MCF 10A (cell line): ENCODE results near the gene CSMD2. TPM values are rescaled to one million over a fixed set of nuclear protein-coding genes. Genes with fewer than 3 reads are reported as not detected.

Experiments used
- BruUV-seq: library from RNA; stranded (reverse); fragments of 400-500 nt; replicated peaks from 2 replicates; lab custom pipeline; 2021; lab: Mats Ljungman, UMichigan
- CTCF ChIA-PET: fragments of 300-600 bp; sonication (Branson Sonifier 250); formaldehyde crosslinking; extraction: SDS; loops from one replicate; lab custom pipeline; 2021; ENCODE audit warnings: antibody characterized with exemption, inconsistent platforms; lab: Yijun Ruan, JAX
- POLR2A ChIA-PET: fragments of 300-600, 350-650 bp; sonication (Branson Sonifier 250); formaldehyde crosslinking; extraction: SDS; loops from one replicate; lab custom pipeline; 2020; ENCODE audit warnings: antibody characterized with exemption, inconsistent platforms; lab: Yijun Ruan, JAX
- DNase-seq: peaks from one replicate; pipeline ENCODE4 v3.0.0-alpha.2; 2018; ENCODE audit not compliant: unreplicated experiment
- H3K27ac Mint-ChIP-seq: one replicate; pipeline ENCODE4 v1.8.0; 2022; ENCODE audit warnings: mild to moderate bottlenecking, low read depth, mixed read lengths; ENCODE audit not compliant: unreplicated experiment
- H3K27me3 Mint-ChIP-seq: one replicate; pipeline ENCODE4 v1.8.0; 2022; ENCODE audit warnings: mixed read lengths; ENCODE audit not compliant: insufficient read depth, unreplicated experiment
- H3K36me3 Mint-ChIP-seq: one replicate; pipeline ENCODE4 v1.8.0; 2022; ENCODE audit warnings: mild to moderate bottlenecking, moderate library complexity, mixed read lengths; ENCODE audit not compliant: insufficient read depth, unreplicated experiment
- H3K4me1 Mint-ChIP-seq: one replicate; pipeline ENCODE4 v1.8.0; 2022; ENCODE audit warnings: mixed read lengths; ENCODE audit not compliant: insufficient read depth, unreplicated experiment
- H3K4me3 Mint-ChIP-seq: one replicate; pipeline ENCODE4 v1.8.0; 2022; ENCODE audit warnings: mild to moderate bottlenecking, moderate library complexity, mixed read lengths; ENCODE audit not compliant: unreplicated experiment
- H3K9me3 Mint-ChIP-seq: one replicate; pipeline ENCODE4 v1.8.0; 2022; ENCODE audit warnings: mixed read lengths; ENCODE audit not compliant: unreplicated experiment
- intact Hi-C: fragments of 100-400 bp; cut with micrococcal nuclease; formaldehyde crosslinking; loops from 2 replicates; pipeline ENCODE4 v1.14.1; 2022
- total RNA-seq: library from RNA; stranded (reverse); gene quantifications from 2 replicates; pipeline ENCODE4 v1.2.3, GENCODE V29; 2022
- TF ChIP-seq, protein P1 (sequence below): fragments of 200-600 bp; IDR thresholded peaks from one replicate; pipeline ENCODE4 v1.8.0; 2022; ENCODE audit warnings: antibody characterized with exemption, mild to moderate bottlenecking; ENCODE audit not compliant: unreplicated experiment

The CSMD2 gene
- total RNA-seq, 1 experiment from 2014 or later: not detected

- intact Hi-C loops: no loop called here
- CTCF ChIA-PET: interaction anchor here (0.7 to 3.8 kb wide), 2 partner anchors 27 to 1121 kb away, joined by 3 to 14 read pairs; no protein-coding TSS in a partner anchor
Measured at GRCh38 chr1:33660244-33660643, 504.8 kb downstream of the CSMD2 start.

GRCh38 chr1:33659641-33660040 is 505.4 kb downstream of the CSMD2 start:
- intact Hi-C loops: no loop called here
- CTCF ChIA-PET: interaction anchor here (0.7 to 3.8 kb wide), 2 partner anchors 27 to 1122 kb away, joined by 3 to 14 read pairs; no protein-coding TSS in a partner anchor
- POLR2A ChIA-PET: no interaction called here
- no TSS peak for BruUV-seq
- TF ChIP-seq, protein P1, sequence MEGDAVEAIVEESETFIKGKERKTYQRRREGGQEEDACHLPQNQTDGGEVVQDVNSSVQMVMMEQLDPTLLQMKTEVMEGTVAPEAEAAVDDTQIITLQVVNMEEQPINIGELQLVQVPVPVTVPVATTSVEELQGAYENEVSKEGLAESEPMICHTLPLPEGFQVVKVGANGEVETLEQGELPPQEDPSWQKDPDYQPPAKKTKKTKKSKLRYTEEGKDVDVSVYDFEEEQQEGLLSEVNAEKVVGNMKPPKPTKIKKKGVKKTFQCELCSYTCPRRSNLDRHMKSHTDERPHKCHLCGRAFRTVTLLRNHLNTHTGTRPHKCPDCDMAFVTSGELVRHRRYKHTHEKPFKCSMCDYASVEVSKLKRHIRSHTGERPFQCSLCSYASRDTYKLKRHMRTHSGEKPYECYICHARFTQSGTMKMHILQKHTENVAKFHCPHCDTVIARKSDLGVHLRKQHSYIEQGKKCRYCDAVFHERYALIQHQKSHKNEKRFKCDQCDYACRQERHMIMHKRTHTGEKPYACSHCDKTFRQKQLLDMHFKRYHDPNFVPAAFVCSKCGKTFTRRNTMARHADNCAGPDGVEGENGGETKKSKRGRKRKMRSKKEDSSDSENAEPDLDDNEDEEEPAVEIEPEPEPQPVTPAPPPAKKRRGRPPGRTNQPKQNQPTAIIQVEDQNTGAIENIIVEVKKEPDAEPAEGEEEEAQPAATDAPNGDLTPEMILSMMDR: no peak
- DNase-seq: no peak
- Mint-ChIP-seq H3K4me3 (no peak overlapping the region), H3K27ac (no peak overlapping the region), H3K36me3 (no peaks in the 10 kb centered on the region), H3K9me3 (no peaks in the 10 kb centered on the region), H3K27me3 (no peaks in the 10 kb centered on the region), H3K4me1 (no peaks in the 10 kb centered on the region)

More at GRCh38 chr1:33660244-33660643, 504.8 kb downstream of the CSMD2 start:
- H3K9me3 Mint-ChIP-seq: no peaks in the 10 kb centered on the region
- H3K36me3 Mint-ChIP-seq: no peaks in the 10 kb centered on the region
- TF ChIP-seq, protein P1: no peak
- no TSS peak for BruUV-seq
- POLR2A ChIA-PET: no interaction called here
- H3K4me3 Mint-ChIP-seq: no peak overlapping the region
- DNase-seq: no peak
- H3K4me1 Mint-ChIP-seq: no peaks in the 10 kb centered on the region
- H3K27ac Mint-ChIP-seq: no peak overlapping the region
- H3K27me3 Mint-ChIP-seq: peaks cover 1% of the 10 kb centered on the region

DNA sequence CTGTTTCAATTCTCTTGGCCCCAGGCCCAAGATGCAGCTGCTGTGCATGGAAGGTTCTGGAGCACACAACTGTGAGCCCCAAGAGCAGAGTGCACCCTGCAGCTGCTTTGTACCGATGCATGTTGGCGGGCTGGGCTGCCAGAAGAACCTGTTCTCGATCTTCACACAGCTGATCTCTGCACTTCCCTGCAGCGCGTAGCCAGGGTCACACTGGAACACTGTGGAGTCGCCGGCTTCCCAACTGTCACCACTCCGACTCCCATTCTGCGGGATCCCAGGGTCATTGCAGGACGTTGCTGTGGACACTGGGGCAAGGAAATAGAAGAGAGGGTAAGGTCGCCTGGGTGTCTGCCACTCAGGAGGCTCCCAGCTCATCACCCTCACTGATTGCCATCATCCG is 507.2 kb downstream of the CSMD2 start:
- Mint-ChIP-seq H3K4me1 (no peaks in the 10 kb centered on the region), H3K36me3 (no peaks in the 10 kb centered on the region), H3K4me3 (no peak overlapping the region), H3K9me3 (no peaks in the 10 kb centered on the region), H3K27me3 (no peaks in the 10 kb centered on the region), H3K27ac (no peak overlapping the region)
- intact Hi-C loops: no loop called here
- ChIA-PET CTCF (interaction anchor here (1.9 to 3.8 kb wide), 2 partner anchors 25 to 45 kb away, joined by 5 to 14 read pairs; no protein-coding TSS in a partner anchor), POLR2A (no interaction called here)
- TF ChIP-seq, protein P1: no peak
- DNase-seq: no peak
- no TSS peak for BruUV-seq

DNA sequence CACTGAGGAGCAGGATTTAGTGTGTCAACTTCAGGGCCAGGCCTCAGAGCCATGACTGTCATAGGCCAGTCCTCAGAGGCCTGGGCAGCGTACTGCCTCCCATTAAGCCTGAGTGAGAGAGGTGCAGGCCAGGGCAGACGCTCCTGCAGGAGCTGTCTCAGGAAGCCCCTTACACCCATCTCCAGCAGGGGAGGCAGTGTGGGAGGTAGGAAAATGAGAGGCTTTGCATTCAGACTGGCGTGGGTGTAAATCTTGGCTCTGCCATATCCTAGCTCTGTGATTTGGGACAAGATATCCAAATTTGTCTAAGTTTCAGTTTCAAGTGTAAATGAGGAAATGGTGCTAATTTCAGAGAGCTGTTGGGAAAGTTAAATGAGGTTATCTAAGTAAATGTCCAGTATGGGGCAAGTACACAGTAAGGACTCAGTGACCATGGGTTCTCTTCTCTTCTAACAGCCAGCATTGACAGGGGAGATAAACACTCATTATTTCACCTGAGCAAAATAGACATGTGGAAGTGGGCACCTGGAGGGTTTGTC is 508.5 kb downstream of the CSMD2 start:
- DNase-seq: no peak
- POLR2A ChIA-PET: no interaction called here
- no peaks in the 10 kb centered on the region for H3K27me3 Mint-ChIP-seq
- CTCF ChIA-PET: interaction anchor here (0.7 to 3.8 kb wide), 2 partner anchors 23 kb away, joined by 3 to 14 read pairs; no protein-coding TSS in a partner anchor
- TF ChIP-seq, protein P1: no peak
- H3K27ac Mint-ChIP-seq: no peak overlapping the region
- intact Hi-C loops: no loop called here
- BruUV-seq: no TSS peak
- H3K4me1 Mint-ChIP-seq: no peaks in the 10 kb centered on the region
- no peaks in the 10 kb centered on the region for H3K9me3 Mint-ChIP-seq
- no peaks in the 10 kb centered on the region for H3K36me3 Mint-ChIP-seq
- H3K4me3 Mint-ChIP-seq: no peak overlapping the region
